ENCODE measurements around the gene HPS1.

HPS1 gene

GRCh38 chr10:98368644-98369043 is 78.1 kb downstream of the HPS1 start:
- Histone ChIP-seq H3K4me1 (ENCODE audit: control insufficient read depth, insufficient read depth, low read length, poor library complexity, severe bottlenecking) (no peaks in the 10 kb centered on the region), H3K36me3 (ENCODE audit: control insufficient read depth, insufficient read depth, low read length) (no peaks in the 10 kb centered on the region), H3K27ac (ENCODE audit: insufficient read depth, low read length, poor library complexity, severe bottlenecking) (no peak overlapping the region), H3K4me3 (ENCODE audit: insufficient read depth, low read depth, low read length, poor library complexity, severe bottlenecking) (no peak overlapping the region), H3K27me3 (replicated peaks; ENCODE audit: control insufficient read depth, insufficient read depth, low read length, poor library complexity, severe bottlenecking) (no peaks in the 10 kb centered on the region), H3K9me3 (ENCODE audit: control insufficient read depth, low read length) (no peaks in the 10 kb centered on the region)
- no peak for DNase-seq

GRCh38 chr10:98367604-98368451 is 78.9 kb downstream of the HPS1 start:
- Histone ChIP-seq H3K27ac (ENCODE audit: insufficient read depth, low read length, poor library complexity, severe bottlenecking) (no peak overlapping the region), H3K36me3 (ENCODE audit: control insufficient read depth, insufficient read depth, low read length) (no peaks in the 10 kb centered on the region), H3K4me1 (ENCODE audit: control insufficient read depth, insufficient read depth, low read length, poor library complexity, severe bottlenecking) (no peaks in the 10 kb centered on the region), H3K9me3 (ENCODE audit: control insufficient read depth, low read length) (no peaks in the 10 kb centered on the region), H3K4me3 (ENCODE audit: insufficient read depth, low read depth, low read length, poor library complexity, severe bottlenecking) (no peak overlapping the region), H3K27me3 (replicated peaks; ENCODE audit: control insufficient read depth, insufficient read depth, low read length, poor library complexity, severe bottlenecking) (no peaks in the 10 kb centered on the region)
- DNase-seq, result no peak
